ENCODE results near the gene SPINK1. TPM values are rescaled to one million over a fixed set of nuclear protein-coding genes. Genes with fewer than 3 reads are reported as not detected.

Gene SPINK1
- not detected for total RNA-seq (2021; fragmentation: NEBNext Ultra II Directional; extraction: Animal tissue kit (Norgen Biotek cat#: 25700))
- long read RNA-seq, result 0 reads

GRCh38 chr5:147831465-147831864 is at the start of gene SPINK1:
Gene SPINK1, minus strand, starts transcription at chr5:147831671. Its CDS starts 94 bp downstream, at chr5:147831577.
- no peak for TF ChIP-seq CTCF (IDR thresholded peaks at IDR 0.05)
- Mint-ChIP-seq H3K27me3 (ENCODE audit: insufficient read depth) (no peaks in the 10 kb centered on the region), H3K36me3 (ENCODE audit: low read depth) (no peaks in the 10 kb centered on the region), H3K4me3 (no peak within 1 kb of the TSS), H3K27ac (no peak within 1 kb of the TSS), H3K9me3 (no peaks in the 10 kb centered on the region), H3K4me1 (ENCODE audit: low read depth) (no peaks in the 10 kb centered on the region)
- DNase-seq, result no peak

- Mint-ChIP-seq H3K27ac (no peak overlapping the region), H3K27me3 (ENCODE audit: insufficient read depth) (no peaks in the 10 kb centered on the region), H3K36me3 (ENCODE audit: low read depth) (no peaks in the 10 kb centered on the region), H3K9me3 (peaks cover 16% of the 10 kb centered on the region), H3K4me3 (no peak overlapping the region), H3K4me1 (ENCODE audit: low read depth) (no peaks in the 10 kb centered on the region)
- TF ChIP-seq CTCF (IDR thresholded peaks at IDR 0.05), result no peak
- DNase-seq, result no peak
Observed at GRCh38 chr5:147880487-147880886, 49.0 kb upstream of the SPINK1 start.

GRCh38 chr5:147879784-147880183 is 48.3 kb upstream of the SPINK1 start:
- peaks cover 16% of the 10 kb centered on the region; the same call in 1 of the 2 replicates for H3K9me3 Mint-ChIP-seq
- no peaks in the 10 kb centered on the region for H3K27me3 Mint-ChIP-seq (ENCODE audit: insufficient read depth)
- no peak for TF ChIP-seq CTCF (IDR thresholded peaks at IDR 0.05)
- no peak overlapping the region for H3K4me3 Mint-ChIP-seq
- no peak for DNase-seq
- no peak overlapping the region for H3K27ac Mint-ChIP-seq
- H3K4me1 Mint-ChIP-seq (ENCODE audit: low read depth), result no peaks in the 10 kb centered on the region
- H3K36me3 Mint-ChIP-seq (ENCODE audit: low read depth), result no peaks in the 10 kb centered on the region

GRCh38 chr5:147878066-147878759 is 46.7 kb upstream of the SPINK1 start, which contains the start of gene SCGB3A2:
Gene SCGB3A2, plus strand, starts transcription at chr5:147878711. Its CDS starts 93 bp downstream, at chr5:147878804.
- no peak for DNase-seq
- Mint-ChIP-seq H3K4me1 (ENCODE audit: low read depth) (no peaks in the 10 kb centered on the region), H3K27ac (no peak within 1 kb of the TSS), H3K9me3 (peaks cover 5% of the 10 kb centered on the region; the same call in 1 of the 2 replicates), H3K4me3 (no peak within 1 kb of the TSS), H3K27me3 (ENCODE audit: insufficient read depth) (peaks cover 4% of the 10 kb centered on the region; the same call in 1 of the 2 replicates), H3K36me3 (ENCODE audit: low read depth) (no peaks in the 10 kb centered on the region)
- TF ChIP-seq CTCF (IDR thresholded peaks at IDR 0.05), result no peak

GRCh38 chr5:147876626-147877025 is 45.2 kb upstream of the SPINK1 start:
- TF ChIP-seq CTCF (IDR thresholded peaks at IDR 0.05), result no peak
- Mint-ChIP-seq H3K27ac (no peak overlapping the region), H3K4me3 (no peak overlapping the region), H3K27me3 (ENCODE audit: insufficient read depth) (peaks cover 7% of the 10 kb centered on the region; the same call in 1 of the 2 replicates), H3K36me3 (ENCODE audit: low read depth) (no peaks in the 10 kb centered on the region), H3K9me3 (no peaks in the 10 kb centered on the region; the same call in 1 of the 2 replicates), H3K4me1 (ENCODE audit: low read depth) (no peaks in the 10 kb centered on the region)
- DNase-seq, result no peak
